ENCODE results near the gene LTBP1. TPM values are rescaled to one million over a fixed set of nuclear protein-coding genes. Genes with fewer than 3 reads are reported as not detected.
"Not testable (repeated sequence)": the region's sequence is repeated elsewhere in the genome, so short reads cannot be mapped to it uniquely, and the experiment has no call there.

LTBP1 gene
- total RNA-seq, 1 donor from 2014 or later = 3.9 TPM

- peaks cover 6% of the 10 kb centered on the region for H3K9me3 Mint-ChIP-seq (ENCODE audit: unreplicated experiment)
- no peak overlapping the region for H3K4me3 Mint-ChIP-seq (ENCODE audit: unreplicated experiment)
- no peak for DNase-seq
- no peaks in the 10 kb centered on the region for H3K27me3 Mint-ChIP-seq (ENCODE audit: unreplicated experiment)
- H3K27ac Mint-ChIP-seq (ENCODE audit: unreplicated experiment) = no peak overlapping the region
- H3K4me1 Mint-ChIP-seq (ENCODE audit: low read depth, unreplicated experiment) = no peaks in the 10 kb centered on the region
- TF ChIP-seq, protein P1, sequence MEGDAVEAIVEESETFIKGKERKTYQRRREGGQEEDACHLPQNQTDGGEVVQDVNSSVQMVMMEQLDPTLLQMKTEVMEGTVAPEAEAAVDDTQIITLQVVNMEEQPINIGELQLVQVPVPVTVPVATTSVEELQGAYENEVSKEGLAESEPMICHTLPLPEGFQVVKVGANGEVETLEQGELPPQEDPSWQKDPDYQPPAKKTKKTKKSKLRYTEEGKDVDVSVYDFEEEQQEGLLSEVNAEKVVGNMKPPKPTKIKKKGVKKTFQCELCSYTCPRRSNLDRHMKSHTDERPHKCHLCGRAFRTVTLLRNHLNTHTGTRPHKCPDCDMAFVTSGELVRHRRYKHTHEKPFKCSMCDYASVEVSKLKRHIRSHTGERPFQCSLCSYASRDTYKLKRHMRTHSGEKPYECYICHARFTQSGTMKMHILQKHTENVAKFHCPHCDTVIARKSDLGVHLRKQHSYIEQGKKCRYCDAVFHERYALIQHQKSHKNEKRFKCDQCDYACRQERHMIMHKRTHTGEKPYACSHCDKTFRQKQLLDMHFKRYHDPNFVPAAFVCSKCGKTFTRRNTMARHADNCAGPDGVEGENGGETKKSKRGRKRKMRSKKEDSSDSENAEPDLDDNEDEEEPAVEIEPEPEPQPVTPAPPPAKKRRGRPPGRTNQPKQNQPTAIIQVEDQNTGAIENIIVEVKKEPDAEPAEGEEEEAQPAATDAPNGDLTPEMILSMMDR (IDR thresholded peaks at IDR 0.05; ENCODE audit: partially characterized antibody, unreplicated experiment) = no peak
- H3K36me3 Mint-ChIP-seq (ENCODE audit: unreplicated experiment) = peaks cover 12% of the 10 kb centered on the region
Measured at GRCh38 chr2:32969444-32970162, 22.9 kb downstream of the LTBP1 start.

GRCh38 chr2:32973772-32974171 is 27.0 kb downstream of the LTBP1 start:
- not testable (repeated sequence) for H3K9me3 Mint-ChIP-seq (ENCODE audit: unreplicated experiment); H3K4me3 Mint-ChIP-seq (ENCODE audit: unreplicated experiment); DNase-seq; H3K27me3 Mint-ChIP-seq (ENCODE audit: unreplicated experiment); H3K27ac Mint-ChIP-seq (ENCODE audit: unreplicated experiment); H3K4me1 Mint-ChIP-seq (ENCODE audit: low read depth, unreplicated experiment)
- peaks cover 12% of the 10 kb centered on the region for H3K36me3 Mint-ChIP-seq (ENCODE audit: unreplicated experiment)

DNA sequence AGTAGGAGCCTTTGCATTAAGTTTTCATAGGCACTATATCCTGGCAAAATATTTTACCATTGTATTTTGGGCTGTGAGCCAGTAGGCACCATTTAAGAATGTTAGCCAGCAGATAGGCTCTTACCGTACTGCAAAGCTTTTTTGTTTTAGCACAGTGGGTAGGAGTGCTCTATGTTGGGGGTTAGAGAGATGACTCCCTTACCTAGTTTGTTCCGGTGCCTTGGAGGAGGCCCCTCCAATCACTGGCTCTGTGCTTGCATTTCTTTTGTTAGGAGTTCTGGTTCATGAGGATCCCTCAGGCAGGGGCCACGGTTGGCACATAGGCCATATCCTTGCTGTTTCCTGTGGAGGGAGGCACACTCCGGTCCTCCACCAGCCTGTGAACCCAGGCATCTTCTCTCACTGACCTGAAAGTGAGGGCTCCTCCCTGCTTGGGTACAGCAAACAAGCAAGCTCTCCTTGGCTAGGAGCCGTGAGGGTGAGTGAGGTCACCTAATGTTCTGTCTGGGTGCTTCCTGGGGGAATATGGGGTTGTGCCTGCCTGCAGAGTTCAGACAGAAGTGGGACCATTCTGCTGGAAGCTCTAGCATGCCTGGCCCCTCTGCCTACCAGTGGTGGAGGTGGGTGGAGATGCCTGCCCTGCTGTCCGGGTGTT is 29.8 kb downstream of the LTBP1 start:
- Mint-ChIP-seq H3K36me3 (ENCODE audit: unreplicated experiment) (peaks cover 12% of the 10 kb centered on the region), H3K4me3 (ENCODE audit: unreplicated experiment) (no peak overlapping the region), H3K27me3 (ENCODE audit: unreplicated experiment) (no peaks in the 10 kb centered on the region), H3K9me3 (ENCODE audit: unreplicated experiment) (peaks cover 2% of the 10 kb centered on the region), H3K4me1 (ENCODE audit: low read depth, unreplicated experiment) (no peaks in the 10 kb centered on the region), H3K27ac (ENCODE audit: unreplicated experiment) (no peak overlapping the region)
- TF ChIP-seq, protein P1 (IDR thresholded peaks at IDR 0.05; ENCODE audit: partially characterized antibody, unreplicated experiment) = no peak
- DNase-seq = no peak

DNA sequence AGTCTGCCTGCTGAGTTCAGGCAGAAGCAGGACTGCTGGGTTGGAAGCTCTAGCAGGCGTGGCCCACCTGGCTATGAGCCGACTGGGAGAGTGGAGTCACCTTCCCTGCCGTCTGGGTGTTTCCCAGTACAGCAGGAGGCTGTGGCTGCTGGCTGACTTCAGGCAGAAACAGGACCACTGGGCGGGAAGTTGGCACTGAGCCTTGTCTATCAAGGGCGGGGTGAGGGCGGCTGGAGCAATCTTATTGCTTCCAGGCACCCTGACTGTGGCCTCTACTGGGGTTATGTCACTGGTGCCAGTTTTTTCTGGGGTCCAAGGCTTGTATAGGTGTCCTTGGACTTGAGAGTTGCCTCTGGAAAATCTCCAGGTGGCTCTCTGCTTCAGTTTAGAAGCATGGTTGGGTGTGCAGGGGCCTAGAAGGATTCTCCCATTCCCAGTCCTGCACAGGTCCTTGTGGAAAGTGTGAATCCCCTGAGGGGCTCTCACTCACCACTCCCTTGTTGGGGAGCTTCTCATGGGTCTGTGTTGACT is 30.5 kb downstream of the LTBP1 start:
- H3K4me1 Mint-ChIP-seq (ENCODE audit: low read depth, unreplicated experiment) = no peaks in the 10 kb centered on the region
- no peak overlapping the region for H3K27ac Mint-ChIP-seq (ENCODE audit: unreplicated experiment)
- H3K4me3 Mint-ChIP-seq (ENCODE audit: unreplicated experiment) = no peak overlapping the region
- no peak for DNase-seq
- TF ChIP-seq, protein P1 (IDR thresholded peaks at IDR 0.05; ENCODE audit: partially characterized antibody, unreplicated experiment) = no peak
- peaks cover 17% of the 10 kb centered on the region for H3K36me3 Mint-ChIP-seq (ENCODE audit: unreplicated experiment)
- H3K27me3 Mint-ChIP-seq (ENCODE audit: unreplicated experiment) = no peaks in the 10 kb centered on the region
- peaks cover 2% of the 10 kb centered on the region for H3K9me3 Mint-ChIP-seq (ENCODE audit: unreplicated experiment)

DNA sequence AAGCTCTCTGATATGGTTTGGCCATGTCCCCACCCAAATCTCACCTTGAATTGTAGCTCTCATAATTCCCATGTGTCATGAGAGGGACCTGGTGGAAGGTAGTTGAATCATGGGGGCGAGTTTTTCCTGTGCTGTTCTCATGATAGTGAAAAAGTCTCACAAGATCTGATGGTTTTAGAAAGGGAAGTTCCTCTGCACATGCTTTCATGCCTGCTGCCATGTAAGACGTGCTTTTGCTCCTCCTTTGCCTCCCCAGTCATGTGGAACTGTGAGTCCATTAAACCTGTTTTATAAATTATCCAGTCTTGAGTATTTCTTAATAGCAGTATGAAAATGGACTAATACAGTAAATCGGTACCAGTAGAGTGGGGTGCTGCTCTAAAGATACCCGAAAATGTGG is 34.9 kb downstream of the LTBP1 start:
- TF ChIP-seq, protein P1 (IDR thresholded peaks at IDR 0.05; ENCODE audit: partially characterized antibody, unreplicated experiment) = no peak
- Mint-ChIP-seq H3K4me1 (ENCODE audit: low read depth, unreplicated experiment) (no peaks in the 10 kb centered on the region), H3K27me3 (ENCODE audit: unreplicated experiment) (no peaks in the 10 kb centered on the region), H3K4me3 (ENCODE audit: unreplicated experiment) (no peak overlapping the region), H3K36me3 (ENCODE audit: unreplicated experiment) (peaks cover 10% of the 10 kb centered on the region), H3K9me3 (ENCODE audit: unreplicated experiment) (no peaks in the 10 kb centered on the region), H3K27ac (ENCODE audit: unreplicated experiment) (no peak overlapping the region)
- DNase-seq = no peak

- not testable (repeated sequence) for H3K27ac Mint-ChIP-seq (ENCODE audit: unreplicated experiment); H3K36me3 Mint-ChIP-seq (ENCODE audit: unreplicated experiment); H3K4me1 Mint-ChIP-seq (ENCODE audit: low read depth, unreplicated experiment); DNase-seq; H3K27me3 Mint-ChIP-seq (ENCODE audit: unreplicated experiment); H3K4me3 Mint-ChIP-seq (ENCODE audit: unreplicated experiment); H3K9me3 Mint-ChIP-seq (ENCODE audit: unreplicated experiment)
Measured at GRCh38 chr2:32983193-32983924, 36.6 kb downstream of the LTBP1 start.

Data from glutamatergic neuron (in vitro differentiated cells).